GM18861 (cell line): ENCODE data around the gene ADPRS.

Experiments
- ATAC-seq: cut with Tn5 transposase; IDR thresholded peaks from one replicate; pipeline ENCODE4 v1.9.1; 2021; ENCODE audit not compliant: unreplicated experiment

The ADPRS gene

DNA sequence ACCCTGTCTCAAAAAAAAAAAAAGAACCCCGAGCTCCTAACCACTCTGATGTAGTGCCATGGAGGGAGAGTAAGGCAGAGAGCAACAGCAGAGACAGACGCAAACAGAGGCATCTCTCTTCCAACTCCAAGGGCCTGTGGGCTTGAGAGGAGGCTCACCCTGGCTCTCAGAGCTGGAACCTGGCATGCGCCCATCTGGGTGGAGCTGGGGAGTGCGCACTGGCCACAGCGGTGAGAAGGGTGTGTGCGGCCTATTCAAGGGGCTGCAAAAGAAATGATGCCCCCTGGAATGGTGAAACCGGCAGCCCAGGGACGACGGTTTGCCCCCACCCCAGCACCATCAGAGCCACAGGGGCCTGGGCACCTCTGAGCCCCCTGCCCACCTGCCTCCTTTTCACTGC, 18.7 kb downstream of the ADPRS start:
- no peak for ATAC-seq

DNA sequence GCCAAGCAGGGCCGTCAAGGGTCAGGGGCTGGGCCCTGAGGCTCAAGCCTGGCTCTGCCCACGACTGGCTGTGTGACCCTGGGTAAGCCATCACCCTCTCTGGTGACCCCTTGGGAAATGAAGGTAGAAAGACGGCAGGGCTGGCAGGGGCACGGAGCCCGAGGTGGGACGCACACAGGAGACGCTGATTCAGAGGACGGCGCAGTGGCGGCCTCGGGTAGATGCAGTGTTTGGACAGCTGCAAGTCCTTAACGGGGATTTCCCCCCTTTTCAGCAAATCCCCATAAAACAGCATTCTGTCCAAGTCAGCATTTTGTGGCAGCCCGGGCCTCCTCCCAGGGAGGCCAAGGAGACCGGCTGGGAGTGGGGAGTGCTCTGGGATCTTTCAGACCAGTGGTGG, 19.6 kb downstream of the ADPRS start:
- ATAC-seq = no peak

GRCh38 chr1:36109041-36109679, 20.5 kb downstream of the ADPRS start:
- no peak for ATAC-seq

GRCh38 chr1:36111151-36111550, 22.5 kb downstream of the ADPRS start:
- ATAC-seq = no peak

GRCh38 chr1:36112823-36113222, 24.1 kb downstream of the ADPRS start:
- ATAC-seq = no peak

- no peak for ATAC-seq
These were observed 25.7 kb downstream of the ADPRS start for GRCh38 chr1:36114371-36114770.

DNA sequence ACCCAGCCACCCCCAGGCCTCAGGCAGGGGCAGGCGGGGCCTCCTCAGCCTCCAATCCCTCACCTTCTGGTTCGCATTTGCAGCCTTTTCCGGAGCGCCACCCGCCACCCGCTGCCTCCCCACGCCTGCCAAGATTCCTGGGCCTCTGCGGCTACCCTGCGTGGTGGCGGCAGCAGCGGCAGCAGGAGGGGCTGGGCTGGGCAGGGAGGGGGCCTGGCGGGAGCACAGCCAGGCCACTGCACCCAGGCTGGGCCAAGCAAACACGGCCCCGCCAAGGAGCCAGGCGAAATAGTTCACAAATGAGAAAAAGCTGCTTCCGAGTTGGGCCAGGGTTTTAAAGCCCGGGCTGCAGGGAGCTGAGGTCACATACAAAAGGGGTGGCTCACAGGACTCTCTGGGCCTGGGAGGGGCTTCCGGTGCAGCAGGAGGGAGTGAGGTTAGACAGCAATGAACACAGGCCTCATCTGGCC, 26.5 kb downstream of the ADPRS start:
- no peak for ATAC-seq

DNA sequence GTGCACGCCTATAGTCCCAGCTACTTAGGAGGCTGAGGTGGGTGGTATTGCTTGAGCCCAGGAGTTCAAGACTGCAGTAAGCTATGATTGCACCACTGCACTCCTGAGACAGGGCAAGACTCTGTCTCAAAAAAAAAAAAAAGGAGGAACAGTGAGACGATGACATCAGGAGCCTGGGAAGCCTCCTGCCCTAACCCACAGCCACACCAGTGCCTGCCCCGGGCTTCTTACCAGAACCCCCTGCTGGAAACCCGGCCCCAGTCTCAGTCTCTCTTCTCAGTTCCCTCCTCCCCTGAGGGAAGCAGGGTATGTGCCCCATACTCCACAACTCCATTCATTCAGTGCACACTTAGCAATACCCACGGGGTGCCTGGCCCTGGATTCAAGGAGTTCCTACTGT, 27.2 kb downstream of the ADPRS start:
- no peak for ATAC-seq

DNA sequence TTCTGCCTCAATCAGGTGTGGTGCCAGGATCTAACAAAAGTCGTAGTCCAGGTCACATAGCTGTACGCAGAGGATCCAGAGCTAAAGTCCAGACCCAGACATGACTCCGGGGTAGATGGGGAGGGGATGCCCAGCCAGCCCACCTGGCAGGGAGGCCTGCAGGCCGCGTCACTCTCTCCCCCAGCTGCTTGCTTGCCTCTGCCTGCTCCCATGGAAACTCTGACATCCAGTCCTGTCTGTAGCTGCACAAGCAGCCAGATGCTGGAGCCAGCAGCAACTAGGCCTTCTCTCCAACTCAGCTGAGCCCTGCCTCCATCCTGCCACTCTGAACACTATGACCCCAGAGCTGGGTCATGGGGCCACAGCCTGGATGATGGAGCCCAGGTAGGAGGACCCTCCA, 28.2 kb downstream of the ADPRS start:
- no peak for ATAC-seq

DNA sequence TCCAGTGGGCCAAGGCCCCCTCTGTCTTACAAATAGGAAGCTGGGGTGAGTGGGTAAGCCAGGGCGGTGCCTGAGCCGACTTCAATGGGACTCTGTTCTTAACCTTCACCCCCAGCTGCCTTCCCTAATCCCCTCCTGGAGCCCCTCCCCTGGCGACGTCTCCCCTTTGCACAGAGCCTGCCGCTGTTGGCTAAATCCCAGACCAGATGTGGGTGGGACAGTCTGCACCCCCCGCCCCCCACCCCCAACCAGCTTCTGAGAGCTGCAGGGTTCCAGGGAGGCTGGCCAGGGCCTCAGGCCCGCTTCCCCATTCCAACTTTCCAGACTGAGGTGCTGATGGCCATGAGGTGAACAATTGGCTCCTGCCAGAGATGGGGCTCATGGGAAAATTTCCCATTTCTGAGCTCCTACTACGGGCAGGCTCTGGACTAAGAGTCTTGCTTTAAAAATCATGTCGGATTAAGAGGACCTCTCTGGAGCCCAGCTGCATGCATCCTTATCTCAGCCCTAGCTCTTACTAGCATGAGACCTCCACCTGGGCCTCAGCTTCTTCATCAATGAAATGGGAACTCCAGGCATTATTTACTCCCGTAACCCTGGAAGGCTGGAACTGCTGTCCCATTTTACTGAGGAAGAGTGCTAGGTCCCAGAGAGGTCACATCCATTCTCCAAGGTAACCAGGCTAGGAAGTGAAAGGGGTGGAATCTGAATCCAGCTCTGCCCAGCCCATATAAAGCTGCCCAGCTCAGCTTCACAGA, 29.9 kb downstream of the ADPRS start:
- no peak for ATAC-seq

- ATAC-seq = no peak
These were observed 30.8 kb downstream of the ADPRS start for GRCh38 chr1:36119456-36119855.

DNA sequence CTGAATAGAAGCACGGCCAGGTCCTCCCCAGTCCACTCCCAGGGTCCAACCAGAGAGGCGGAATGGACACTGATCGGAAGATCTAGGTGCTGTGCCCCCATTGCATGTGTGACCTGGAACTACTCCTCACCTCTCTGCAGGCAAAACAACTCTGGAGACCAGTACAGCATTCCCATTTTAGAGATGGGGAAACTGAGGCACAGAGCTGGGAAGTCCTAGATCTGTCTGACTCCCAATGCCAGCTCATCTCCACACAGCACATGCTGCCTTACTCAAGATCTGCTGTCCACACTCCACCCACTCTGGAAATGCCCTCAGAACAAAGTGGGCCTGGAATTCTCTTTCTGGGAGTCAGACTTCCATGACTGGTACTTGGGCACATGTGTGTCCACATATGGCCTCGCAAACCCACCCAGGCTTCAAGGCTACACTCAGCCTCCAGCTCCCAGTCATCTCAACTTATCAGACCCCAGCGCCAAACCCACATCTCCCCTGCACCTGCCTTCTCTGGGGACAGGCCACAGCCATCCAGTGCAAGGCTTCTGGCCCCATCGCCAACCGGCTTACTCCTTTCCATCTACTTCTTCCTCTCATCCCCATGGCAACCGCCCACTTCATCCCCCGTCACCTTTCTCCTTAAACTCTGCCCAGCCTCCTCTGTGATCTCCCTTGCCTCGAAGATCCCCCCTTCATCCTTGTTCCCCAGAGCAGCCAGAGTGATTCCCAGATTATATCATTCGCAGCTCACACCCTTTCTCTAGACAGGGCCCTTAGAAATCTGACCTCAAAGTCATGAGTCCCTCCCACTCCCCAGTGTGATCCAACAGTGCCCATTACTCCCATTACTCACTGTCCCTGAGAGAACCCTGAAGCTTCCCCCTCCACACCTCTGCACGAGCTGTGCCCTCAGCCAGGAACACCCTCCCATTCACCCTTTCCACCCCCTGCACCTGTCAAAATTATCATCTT, 33.7 kb downstream of the ADPRS start:
- no peak for ATAC-seq

- no peak for ATAC-seq
These were observed 34.7 kb downstream of the ADPRS start for GRCh38 chr1:36123356-36123755.

DNA sequence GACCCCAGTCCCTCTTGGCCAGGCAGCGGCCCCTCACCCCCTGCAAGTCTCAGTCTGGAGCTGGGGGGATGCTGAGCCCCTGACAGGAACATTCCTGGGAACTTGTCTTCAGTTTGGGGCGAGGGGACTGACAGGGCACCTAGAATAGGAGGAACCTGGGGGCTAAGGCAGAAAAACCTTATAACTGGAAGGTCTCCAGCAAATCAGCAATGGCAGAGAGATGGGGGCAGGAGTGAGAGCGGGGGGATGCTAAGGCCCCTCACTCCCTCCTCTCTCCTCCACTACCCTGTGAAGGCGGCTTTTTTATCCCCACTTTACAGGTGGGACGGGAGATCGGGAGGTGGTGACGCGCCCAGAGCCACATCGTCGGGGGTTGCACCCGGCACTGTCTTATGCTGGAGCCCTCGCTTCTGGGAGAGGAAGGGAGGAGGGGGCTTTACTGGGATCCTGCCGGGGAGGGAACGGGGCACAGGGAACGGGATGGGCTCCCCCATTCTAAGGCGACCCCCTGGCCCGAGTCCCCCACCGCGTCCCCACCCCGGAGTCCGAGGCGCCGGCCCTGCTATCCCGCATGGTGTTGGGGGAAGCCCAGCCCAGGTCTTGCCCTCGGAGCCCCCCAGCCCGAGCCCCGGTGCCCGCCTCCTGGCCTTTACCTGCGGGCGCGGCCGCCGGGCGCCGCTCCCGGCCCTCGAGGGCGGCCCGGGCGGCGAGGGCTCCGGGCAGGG, 35.9 kb downstream of the ADPRS start:
- ATAC-seq = no peak

- ATAC-seq = no peak
These were observed 36.7 kb downstream of the ADPRS start, which contains the start of gene COL8A2 for GRCh38 chr1:36125129-36125991. Gene COL8A2, minus strand, starts transcription at chr1:36125222. Its CDS starts 24,980 bp downstream, at chr1:36100242.

- ATAC-seq = no peak
These were observed 37.5 kb downstream of the ADPRS start for GRCh38 chr1:36126005-36126716.

DNA sequence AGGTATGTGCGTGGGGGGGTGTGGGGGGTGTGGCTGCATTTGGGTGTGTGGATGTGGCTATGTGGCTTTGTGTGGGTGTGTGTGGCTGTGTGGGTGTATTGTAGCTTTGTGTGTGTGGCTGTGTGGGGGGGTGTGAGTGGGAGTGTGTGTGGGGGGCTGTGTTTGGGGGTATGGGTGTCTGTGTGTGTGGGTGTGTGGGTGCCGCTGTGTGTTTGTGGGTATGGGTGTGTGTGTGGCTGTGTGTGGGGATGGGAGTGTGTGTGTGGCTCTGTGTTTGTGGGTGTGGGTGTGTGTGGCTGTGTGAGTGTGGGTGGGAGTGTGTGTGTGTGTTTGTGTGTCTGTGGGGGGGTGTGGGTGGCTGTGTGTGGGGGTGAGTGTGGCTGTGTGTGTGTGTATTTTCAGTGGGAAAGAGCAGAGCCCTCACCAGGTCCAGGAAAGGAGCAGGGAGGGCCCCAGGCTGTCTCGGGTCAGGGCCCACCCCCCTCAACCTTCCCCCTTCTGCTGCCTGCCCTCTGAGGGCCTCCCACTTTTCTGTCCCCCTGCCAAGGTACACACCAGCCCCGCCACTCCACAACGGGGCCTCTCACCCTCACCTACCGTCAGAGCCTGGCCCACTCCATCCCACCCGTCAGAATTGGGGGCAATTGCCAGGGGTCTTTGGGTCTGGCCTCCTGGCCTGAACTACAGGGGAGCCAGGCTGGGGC, 38.3 kb downstream of the ADPRS start:
- ATAC-seq = no peak

- ATAC-seq = no peak
These were observed 39.6 kb downstream of the ADPRS start for GRCh38 chr1:36128126-36128904.
